Tongue (tissue), 2 donors: ENCODE measurements around the gene SLC22A14. TPM values are rescaled to one million over a fixed set of nuclear protein-coding genes. Genes with fewer than 3 reads are reported as not detected.
"Not testable (repeated sequence)": the region's sequence is repeated elsewhere in the genome, so short reads cannot be mapped to it uniquely, and the experiment has no call there.

Source experiments
- DNase-seq: peaks from one replicate; pipeline ENCODE4 v3.0.0-alpha.2; 2015
- total RNA-seq: library from RNA; depleted of rRNA; stranded (reverse); fragments of >200 nt; gene quantifications from one replicate; pipeline ENCODE4 v1.2.3, GENCODE V29; 2014

The SLC22A14 gene, protein sequence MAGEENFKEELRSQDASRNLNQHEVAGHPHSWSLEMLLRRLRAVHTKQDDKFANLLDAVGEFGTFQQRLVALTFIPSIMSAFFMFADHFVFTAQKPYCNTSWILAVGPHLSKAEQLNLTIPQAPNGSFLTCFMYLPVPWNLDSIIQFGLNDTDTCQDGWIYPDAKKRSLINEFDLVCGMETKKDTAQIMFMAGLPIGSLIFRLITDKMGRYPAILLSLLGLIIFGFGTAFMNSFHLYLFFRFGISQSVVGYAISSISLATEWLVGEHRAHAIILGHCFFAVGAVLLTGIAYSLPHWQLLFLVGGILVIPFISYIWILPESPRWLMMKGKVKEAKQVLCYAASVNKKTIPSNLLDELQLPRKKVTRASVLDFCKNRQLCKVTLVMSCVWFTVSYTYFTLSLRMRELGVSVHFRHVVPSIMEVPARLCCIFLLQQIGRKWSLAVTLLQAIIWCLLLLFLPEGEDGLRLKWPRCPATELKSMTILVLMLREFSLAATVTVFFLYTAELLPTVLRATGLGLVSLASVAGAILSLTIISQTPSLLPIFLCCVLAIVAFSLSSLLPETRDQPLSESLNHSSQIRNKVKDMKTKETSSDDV
- not detected for total RNA-seq

DNA sequence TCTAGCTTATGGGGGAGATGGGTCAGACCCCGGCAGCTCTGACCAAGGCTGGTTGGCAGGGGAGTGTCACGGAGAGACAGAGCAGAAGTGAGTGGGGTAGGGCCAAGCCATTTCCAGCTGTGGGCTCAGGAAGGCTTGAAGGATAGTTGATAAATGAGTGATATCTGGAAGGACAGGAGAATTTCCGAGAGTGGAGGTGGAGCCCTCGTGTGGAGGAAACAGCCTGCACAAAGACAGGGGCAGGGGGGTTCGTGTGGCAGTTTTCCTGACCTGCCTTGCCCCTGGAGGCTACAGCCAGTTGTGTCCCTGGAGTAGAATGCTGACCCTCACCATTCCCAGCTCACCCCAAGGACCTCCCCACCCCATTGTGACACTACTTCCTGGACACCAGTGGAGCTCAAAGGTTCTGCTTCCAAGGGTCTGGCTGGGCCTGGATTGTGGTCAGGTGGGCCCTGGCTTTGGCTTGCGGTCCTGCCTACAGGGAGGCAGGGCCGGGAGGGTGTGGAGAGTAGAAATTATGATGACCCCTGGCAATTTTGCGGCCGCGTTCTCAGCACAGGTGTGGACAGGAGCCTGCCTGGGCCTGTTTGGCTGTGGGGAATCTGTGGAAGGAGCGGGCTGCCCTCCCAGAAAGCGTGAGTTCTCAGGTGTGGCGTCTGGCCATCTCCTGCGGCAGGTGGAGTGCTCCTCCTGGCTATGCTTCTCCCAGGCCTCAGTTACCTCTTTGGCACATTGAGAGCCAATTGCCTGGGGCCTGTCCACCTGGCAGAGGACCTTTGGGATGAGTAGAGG lies at the start of gene SLC22A14:
TSS of gene SLC22A14 (plus strand) at position 400 of the 792 bp plus-strand sequence. CDS start 23,733 bp downstream, outside the sequence.
- DNase-seq = no peak

DNA sequence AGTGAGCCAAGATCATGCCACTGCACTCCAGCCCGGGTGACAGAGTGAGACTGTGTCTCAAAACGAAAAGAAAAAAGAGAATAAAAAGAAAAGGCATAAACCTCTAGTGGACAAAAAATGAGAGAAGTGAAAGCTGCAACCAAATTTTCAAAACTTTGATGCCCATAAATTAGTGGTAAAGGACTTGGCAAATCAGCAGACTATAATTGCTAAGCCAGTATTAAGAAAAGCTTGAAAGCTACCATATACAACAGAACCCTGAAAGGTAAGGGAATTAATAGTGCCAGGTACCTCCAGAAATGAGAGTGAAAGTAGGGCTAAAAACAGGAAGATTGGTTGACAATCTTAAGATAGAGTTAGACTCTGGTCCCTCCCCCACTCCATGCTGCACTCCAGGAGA lies 49.4 kb upstream of the SLC22A14 start:
- no peak for DNase-seq

DNA sequence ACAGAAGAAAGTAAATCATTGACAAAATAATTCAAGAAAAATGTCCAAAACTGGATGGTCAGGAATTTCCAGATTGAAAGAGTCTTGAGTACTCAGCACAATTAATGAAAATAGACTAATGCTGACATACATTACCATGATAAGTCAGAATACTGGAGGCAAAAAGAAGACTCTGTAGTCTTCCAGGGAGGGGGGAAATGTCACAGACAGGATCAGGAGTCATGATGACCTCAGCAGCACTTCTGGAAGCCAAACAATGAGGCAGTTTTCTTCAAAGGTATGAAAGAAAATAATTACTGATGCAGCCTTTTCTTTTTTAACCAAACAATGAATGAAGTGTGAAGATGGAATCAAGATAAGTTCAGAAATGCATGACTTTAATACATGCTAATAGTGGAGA lies 46.6 kb upstream of the SLC22A14 start:
- no peak for DNase-seq

DNA sequence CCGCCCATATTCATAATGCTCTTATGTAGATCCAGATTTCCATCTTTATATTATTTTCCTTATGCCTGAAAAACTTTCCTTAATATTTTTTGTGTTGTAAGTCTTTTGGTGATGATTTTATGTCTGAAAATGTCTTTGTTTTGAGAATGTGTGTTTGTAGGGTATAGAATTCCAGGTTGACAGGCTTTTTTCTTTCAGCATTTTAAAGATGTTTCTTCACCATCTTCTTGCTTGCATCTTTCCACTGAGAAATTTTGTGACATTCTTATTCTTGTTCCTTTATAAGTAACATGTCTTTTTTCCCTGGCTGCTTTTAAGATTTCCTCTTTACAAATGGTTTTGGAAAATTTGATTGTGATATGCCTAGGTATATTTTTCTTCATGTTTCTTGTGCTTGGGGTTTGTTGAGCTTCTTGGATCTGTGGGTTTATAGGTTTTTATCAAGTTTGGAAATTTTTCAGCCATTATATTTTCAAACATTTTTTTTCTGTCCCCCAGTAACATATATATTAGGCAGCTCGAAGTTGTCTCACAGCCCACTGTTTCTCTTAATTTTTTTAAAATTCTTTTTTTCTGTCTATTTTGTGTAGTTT lies 43.6 kb upstream of the SLC22A14 start:
- DNase-seq = no peak

DNA sequence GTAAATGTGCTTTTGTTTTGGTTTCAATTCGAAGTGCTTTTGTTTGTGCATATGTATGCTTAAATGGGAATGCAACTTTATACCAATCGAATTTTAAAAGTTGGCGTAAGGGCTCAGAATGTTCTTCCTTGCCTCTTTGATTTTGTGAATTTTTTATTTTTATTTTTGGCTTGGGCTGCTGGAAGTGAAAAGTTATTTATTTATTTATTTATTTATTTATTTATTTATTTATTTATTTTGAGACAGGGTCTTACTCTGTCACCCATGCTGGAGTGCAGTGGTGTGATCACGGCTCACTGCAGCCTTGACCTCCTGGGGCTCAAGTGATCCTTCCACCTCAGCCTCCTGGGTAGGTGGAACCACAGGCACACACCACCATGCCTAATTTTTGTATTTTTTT lies 39.3 kb upstream of the SLC22A14 start:
- DNase-seq = not testable (repeated sequence)

DNA sequence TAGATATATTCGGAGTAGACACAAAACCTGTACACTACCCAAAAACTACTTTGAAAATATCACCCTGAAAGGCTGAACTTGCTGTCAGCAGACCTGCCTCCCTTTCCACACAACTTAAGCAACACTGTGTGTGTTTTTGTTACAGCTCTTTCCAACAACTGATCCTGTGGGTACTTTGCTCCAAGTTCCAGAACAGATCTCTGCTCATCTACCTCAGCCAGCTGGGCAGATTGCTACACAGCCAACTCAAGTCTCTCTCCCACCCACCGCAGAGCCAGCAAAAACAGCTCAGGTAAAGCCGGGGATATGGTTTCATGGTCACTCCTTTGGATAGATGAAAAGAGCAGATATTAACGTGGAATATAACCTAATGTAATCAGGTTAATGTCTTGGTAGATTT lies 36.2 kb upstream of the SLC22A14 start:
- no peak for DNase-seq

DNA sequence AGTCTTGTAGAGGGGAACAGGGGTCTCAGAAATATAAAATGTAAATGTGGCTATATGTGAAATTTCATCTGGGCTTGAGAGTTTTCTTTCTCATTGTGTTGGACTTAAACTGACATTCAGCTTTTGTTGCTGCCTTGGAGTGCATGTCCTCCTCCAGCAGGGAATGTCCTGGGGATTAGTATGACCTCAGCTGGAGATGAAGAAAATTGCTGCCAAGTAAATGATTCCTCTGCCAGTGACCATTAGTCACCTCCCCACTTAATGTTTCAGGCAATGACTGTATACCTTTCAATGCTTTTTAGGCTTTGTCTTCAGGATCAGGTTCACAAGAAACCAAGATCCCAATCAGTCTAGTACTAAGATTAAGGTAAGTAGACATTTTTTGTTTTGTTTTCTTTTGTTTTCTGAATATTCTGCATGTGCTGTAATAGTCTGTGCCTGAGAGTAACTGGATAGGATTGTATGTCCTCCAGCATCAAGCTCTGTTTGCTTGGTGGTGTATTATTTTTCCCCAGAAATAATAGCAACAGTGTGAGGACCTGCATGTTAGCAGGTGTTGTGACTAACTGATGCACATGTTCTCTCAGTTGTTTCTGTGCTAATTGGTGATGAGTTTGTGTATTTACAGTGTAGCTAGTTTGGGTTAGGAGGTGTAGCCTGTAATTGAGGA lies 34.6 kb upstream of the SLC22A14 start:
- peak; percentile 44 for DNase-seq

DNA sequence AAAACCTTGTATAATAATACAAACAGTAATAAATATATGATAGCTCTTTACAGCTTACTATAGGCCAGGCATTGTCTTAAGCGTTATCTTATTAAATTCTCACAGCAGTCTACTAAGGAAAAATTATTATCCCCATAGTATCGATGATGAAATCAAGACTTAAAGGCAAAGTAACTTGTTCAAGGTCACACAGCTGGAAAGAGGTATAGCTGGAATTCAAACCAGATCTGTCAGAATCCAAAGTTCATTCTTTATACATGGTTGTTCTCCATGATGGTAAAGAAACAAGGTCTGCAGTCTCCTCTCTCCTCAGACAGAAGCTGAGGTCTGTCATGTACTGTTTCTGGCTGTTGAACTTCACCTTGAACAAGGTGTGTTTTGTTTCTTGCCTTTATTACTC lies 31.9 kb upstream of the SLC22A14 start:
- DNase-seq = no peak

DNA sequence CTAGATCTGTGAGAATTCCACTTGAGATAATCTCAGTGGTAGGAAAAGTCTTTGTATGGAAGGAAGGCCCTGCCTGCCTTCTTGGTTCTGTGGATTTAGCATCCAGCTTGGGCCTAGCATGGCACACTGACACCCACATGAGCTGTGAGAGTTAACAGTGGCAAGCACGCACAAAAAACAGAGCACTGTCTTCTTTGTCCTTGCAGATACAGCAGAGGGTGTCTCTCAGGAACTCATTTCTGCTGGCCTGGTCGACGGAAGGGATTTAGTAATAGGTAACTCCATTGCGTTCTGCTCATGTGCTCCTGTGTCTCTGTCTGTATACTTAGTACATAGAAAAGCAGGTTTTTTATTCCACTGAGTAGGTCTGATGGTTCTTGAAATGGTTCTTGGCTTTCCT lies 30.9 kb upstream of the SLC22A14 start:
- no peak for DNase-seq

DNA sequence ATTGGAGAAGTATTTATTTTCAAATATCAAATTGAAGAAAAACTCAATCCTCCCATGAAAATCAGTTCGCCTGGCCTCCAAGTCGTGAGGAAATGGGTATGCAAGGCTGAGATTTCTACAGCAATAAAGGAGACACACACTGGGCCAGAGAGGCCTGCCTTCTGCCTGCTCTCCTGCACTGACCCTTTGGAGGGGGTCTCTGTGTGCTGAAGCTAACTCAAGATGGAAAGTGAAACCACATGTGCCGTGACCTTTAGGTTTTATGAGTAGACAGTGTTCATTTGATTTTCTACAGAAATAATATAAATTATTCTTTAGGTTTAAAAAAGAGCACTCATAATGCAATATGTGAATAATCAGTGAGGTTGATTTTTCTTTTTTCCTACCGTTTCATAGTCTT lies 28.4 kb upstream of the SLC22A14 start:
- DNase-seq = no peak

DNA sequence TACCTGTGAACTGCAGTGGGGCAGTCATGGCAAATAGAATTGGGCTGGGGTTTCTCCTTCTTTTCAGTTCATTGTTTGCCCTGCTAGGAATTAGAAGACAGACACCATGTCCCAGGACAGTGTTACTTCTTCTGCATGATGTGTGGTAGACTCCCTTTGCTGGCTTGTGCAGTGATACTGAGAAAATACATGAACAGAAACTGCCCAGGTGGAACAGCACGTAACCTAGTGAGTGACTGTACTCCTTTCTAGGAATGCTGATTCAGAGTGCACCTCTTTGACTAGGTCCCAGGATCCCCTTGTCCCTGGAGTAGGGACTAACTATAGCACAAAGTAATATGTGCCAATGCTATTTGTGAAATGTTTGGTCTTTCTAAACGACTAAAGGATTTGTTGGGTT lies 27.2 kb upstream of the SLC22A14 start:
- no peak for DNase-seq

DNA sequence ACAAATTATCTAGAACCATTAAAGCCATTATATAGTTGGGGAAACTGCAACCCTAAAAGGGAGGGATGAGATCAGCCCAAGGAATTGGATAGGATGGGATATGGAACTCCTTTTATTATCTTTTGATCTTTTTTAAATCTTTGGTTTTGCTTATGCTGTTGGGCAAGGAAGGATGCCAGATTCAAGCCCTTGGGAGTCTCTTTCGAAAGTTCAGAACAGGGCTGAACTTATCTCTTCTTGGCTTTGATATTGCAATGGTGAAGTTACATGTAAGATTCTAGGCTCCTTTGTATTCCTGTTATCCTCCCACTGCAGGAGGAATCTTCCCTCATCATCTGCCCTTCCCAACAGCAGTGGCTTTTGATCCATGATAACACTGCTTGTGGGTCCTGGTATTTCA lies 26.5 kb upstream of the SLC22A14 start:
- DNase-seq = no peak

DNA sequence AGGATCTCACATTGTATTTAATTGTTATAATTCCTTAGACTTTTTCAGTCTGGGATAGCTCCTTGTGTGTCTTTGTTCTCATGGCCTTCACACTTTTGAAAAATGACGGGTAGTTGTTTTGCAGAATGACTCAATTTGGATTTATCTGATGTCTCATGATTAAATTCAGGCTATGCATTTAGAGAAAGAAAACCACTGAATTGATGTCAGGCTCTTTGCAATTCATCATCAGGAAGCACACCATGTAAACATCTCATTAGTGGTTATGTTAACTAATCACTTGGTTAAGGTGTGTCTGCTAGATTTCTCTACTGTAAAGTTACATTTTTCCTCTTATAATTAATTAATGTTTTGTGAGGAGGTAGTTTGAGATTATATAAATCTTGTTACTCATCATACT lies 24.5 kb upstream of the SLC22A14 start:
- no peak for DNase-seq

DNA sequence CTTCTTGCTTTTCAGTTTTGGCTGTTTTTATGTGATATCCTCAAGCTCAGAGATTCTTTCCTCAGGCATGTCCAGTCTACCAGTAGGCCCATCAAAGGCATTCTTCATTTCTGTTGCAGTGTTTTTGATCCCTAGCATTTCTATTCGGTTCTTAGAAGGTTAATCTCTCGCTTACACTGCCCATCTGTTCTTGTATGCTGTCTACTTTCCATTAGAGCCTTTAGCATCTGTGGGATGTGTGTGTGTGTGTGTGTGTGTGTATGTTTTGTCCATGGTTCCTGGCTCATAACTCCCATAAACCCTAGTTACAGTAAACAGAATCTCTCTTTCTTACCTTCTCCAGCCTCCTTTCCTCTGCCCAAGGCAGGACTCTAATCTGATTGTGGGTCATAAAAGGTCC lies 21.6 kb upstream of the SLC22A14 start:
- no peak for DNase-seq

DNA sequence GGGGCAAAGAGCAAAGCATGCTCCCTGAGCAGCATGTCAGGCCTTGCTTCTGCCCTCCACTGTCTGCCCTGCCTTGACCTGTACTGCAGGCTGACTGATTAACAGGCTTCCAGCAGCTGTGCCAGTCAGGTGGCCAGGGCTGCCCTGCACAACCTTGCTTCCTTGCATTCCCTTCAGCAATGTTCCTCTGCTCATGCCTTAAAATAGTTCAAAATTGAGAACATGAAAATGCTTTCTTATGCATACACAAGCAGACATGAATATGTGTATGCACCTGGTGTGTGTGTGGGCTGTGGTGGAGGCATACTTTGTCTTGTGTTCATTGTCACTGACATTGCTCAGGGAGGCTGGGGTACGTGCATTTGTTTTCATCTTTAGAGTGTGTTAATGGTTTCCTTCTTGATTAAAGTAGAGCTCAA lies 17.7 kb upstream of the SLC22A14 start:
- DNase-seq = peak; percentile 20

DNA sequence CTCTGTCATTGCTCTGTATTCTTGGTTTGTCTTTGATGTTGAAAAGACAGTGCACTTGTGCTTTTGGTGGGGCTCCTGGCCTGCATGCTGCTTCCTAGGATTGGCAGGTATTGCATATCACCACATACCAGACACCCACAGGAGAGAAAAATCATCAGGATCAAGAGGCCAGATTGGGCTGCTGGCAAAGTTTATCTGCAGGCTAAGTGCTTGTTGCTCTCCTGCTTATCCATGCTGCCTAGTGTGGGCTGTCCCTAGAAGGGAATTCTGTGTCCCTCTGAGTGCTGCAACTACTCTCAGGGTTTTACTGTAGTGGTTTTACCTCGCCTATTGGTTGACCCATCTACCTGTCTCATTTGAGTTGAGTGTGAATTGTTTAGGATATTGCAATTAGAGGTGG lies 17.3 kb upstream of the SLC22A14 start:
- DNase-seq = no peak

DNA sequence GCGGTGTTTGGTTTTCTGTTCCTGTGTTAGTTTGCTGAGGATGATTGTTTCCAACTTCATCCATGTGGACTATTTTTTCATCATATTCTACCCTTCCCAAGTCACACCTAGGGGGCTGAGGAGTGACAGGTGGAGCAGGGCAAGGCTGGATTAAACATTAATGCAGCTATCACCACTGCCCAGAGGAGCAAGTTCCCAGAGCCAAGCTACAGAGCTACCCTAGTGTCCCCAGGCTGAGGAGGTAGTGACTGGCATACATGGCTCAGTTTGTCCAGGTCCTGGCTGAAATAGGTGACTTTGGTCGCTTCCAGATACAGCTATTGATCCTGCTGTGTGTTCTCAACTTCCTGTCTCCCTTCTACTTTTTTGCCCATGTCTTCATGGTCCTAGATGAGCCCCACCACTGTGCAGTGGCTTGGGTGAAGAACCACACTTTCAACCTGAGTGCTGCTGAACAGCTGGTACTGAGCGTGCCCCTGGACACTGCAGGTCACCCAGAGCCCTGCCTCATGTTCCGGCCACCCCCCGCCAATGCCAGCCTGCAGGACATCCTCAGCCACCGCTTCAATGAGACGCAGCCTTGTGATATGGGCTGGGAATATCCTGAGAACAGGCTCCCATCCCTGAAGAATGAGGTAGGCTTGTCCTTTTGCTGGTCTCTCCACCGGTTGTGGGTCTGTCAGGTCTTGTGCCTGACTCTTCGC lies 16.3 kb upstream of the SLC22A14 start, which contains the start of gene SLC22A13:
TSS of gene SLC22A13 (plus strand) at position 209 of the 704 bp plus-strand sequence. CDS start at position 258, 49 bp downstream.
- no peak for DNase-seq

DNA sequence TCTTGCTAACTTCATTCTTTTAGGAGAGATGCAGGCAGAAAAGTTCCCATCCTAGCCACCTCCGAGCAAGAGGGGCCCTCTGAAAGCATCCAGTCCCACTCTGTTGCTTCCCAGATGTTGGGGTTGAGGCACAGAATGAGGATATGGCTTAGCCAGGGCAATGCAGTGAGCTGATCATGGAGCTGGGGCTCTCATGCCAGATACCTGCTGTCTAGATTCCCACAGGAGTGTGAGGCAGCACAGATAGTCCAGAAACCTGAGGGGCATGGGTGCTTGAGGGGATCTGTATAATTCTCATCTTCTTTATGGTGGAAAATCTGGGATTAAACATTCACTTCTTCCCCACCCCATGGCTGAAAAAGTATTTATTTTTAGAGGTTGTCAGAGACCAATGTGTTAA lies 15.3 kb upstream of the SLC22A14 start:
- DNase-seq = no peak

DNA sequence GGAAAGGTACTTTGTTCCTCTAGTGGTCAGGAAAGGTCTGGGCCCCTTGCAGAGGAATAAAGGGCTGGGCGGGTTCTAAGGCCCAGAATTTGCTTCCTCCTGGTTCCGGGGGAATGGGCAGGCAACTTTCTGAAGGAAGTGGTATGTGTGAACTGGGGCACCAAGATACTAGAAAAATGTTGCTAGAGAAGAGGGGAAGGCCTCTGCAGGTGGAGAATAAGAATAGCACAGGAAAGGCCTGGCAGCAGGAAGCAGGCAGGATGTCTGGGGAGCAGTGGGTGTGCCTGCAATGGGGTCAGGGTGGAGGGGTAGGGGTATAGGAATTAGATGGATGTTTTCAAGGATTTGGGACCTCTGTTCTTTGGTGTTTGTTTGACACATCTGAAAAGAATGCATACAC lies 14.4 kb upstream of the SLC22A14 start:
- no peak for DNase-seq

DNA sequence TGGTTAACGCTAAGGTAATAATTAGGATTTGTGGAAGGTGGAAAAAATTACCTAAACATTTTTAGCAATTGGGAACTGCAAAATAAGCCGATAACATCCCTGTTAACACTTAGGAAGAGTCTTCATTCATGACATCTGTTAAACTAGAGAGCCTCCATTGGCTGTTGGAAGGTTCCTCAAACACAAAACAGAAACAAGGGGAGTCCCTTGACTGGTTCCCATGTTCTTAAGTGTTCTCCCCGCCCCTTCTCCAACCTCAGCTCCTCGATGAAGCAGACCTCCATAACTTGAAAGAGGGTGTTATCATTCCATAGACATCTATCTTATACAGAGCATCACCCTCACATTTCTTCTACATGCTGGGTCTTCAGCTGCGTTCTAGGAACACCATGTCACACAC lies 14.0 kb upstream of the SLC22A14 start:
- DNase-seq = no peak

DNA sequence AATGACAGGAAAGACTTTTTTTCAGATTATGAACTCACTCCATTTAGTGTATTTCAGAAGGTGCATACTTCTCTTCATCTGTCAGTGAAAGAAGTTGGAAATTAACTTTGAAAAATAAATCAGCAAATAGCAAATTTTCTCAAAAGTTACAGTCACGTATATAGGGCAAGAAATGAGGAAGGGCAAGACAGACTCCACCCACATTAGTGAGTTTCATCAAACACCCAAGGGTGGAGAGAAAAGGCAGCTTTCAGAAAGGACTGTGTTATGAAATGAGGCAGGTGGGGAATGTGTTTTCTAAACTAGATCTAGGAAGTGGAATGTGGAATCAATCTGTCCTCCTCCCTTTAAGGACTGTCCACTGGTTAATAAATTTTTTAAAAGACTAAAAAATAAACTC lies 13.6 kb upstream of the SLC22A14 start:
- no peak for DNase-seq
